Transverse colon (tissue), 4 donors: Measurements from ENCODE around the gene TADA2B. TPM values are rescaled to one million over a fixed set of nuclear protein-coding genes. Genes with fewer than 3 reads are reported as not detected.
A peak's percentile ranks its signal among the peaks of the same experiment; 100 is the strongest.

Source experiments
- DNase-seq: peaks from one replicate; pipeline ENCODE4 v3.0.0-alpha.2; 2019
- H3K27ac ChIP-seq, 4 donors: fragments of 200-600 bp; sonication (generic); 2 replicates each; pipeline ENCODE4 v1.5.1; 2016 to 2018; ENCODE audit warnings: inconsistent platforms in 4 of 4
- H3K27me3 ChIP-seq: fragments of 200-600 bp; sonication (generic); 2 replicates; pipeline ENCODE4 v1.5.1; 2017; ENCODE audit warnings: inconsistent platforms
- H3K36me3 ChIP-seq, 4 donors: fragments of 200-600 bp; sonication (generic); 2 replicates each; pipeline ENCODE4 v1.5.1; 2017 to 2019; ENCODE audit warnings: inconsistent platforms in 4 of 4
- H3K4me1 ChIP-seq, 4 donors: fragments of 200-600 bp; sonication (generic); 2 replicates each; pipeline ENCODE4 v1.5.1; 2017 to 2020; ENCODE audit warnings: inconsistent platforms in 4 of 4
- H3K4me3 ChIP-seq, 4 donors: fragments of 200-600 bp; sonication (generic); 1 replicate in 1 of 4; 2 replicates in 3 of 4; pipeline versions ENCODE4 v1.5.1 to v1.6.1; 2017 to 2019; ENCODE audit warnings: inconsistent platforms in 4 of 4
- H3K9me3 ChIP-seq, 2 donors: fragments of 200-600 bp; sonication (generic); 2 replicates each; pipeline ENCODE4 v1.5.1; 2017 to 2019; ENCODE audit warnings: inconsistent platforms in 2 of 2
- EP300 ChIP-seq: sonication (generic); formaldehyde crosslinking; IDR thresholded peaks from one replicate; pipeline ENCODE4 v1.6.1; 2017; ENCODE audit warnings: antibody characterized with exemption, low read depth
- POLR2A ChIP-seq: fragments of 450-650 bp; IDR thresholded peaks from one replicate; pipeline ENCODE4 v1.6.1; 2016; ENCODE audit warnings: antibody characterized with exemption, mild to moderate bottlenecking, moderate library complexity
- POLR2AphosphoS5 ChIP-seq, 3 donors: sonication (generic); formaldehyde crosslinking; IDR thresholded peaks; one replicate each; pipeline ENCODE4 v1.6.1; 2016; ENCODE audit warnings: antibody characterized with exemption in 3 of 3
- WGBS, 2 donors: methylation state at CpG; one replicate each; pipeline ENCODE4 v1.1.5; 2018; ENCODE audit warnings: low coverage in 1 of 2; 5-methylcytosine and 5-hydroxymethylcytosine counted together
- in situ Hi-C, 4 donors: fragments of 200-750 bp; cut with MboI; loops; one replicate each; pipeline versions ENCODE4 v1.15.0 to v1.15.1; 2017; ENCODE audit warnings: low sequenced_read_pairs in 3 of 4, low pct_ligation_motif_present in 1 of 4, low pct_unique_long_range_greater_than_20kb in 1 of 4
- intact Hi-C: fragments of 100-400 bp; cut with DNase I; formaldehyde crosslinking; loops from one replicate; pipeline ENCODE4 v1.15.1; 2023; ENCODE audit warnings: low total_unique reads
- total RNA-seq, 4 donors: library from RNA; depleted of rRNA; stranded (reverse); fragments of >200 nt; gene quantifications; one replicate each; pipeline ENCODE4 v1.1.0, GENCODE V29; 2016
- TF ChIP-seq, protein P1 (sequence below), 5 experiments: fragments of 200-600 bp in 3 of 5; fragments of 450-650 bp in 2 of 5; sonication (generic) in 3 of 5; IDR thresholded peaks; 1 replicate in 2 of 5; 2 replicates in 3 of 5; pipeline ENCODE4 v1.5.1; 2016 to 2017; ENCODE audit warnings: antibody characterized with exemption in 5 of 5, inconsistent platforms in 3 of 5, mild to moderate bottlenecking in 2 of 5, moderate library complexity in 1 of 5

TADA2B gene
- total RNA-seq, 4 donors from 2014 or later: 18.7 to 31.8 (median 27.4) TPM

DNA sequence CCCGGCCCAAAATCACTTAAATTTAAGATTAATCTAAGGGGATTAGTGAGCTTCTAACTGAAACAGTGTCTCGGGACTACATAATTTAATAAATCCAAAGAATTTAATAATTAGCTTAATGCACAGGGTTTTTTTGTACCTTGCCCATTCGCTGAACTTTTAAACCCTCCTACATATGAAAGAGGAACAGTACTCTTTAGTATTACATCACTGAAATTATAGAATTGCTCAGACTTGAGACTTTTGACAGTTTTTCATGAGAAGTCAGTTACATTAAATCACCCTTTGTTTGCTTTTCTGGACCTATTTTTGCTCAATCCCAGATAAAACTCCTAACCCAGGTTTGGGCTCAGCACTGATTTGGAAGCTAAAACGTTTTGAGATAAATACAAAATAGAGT, 2.4 kb upstream of the TADA2B start:
- no peak overlapping the region for H3K4me3 ChIP-seq
- H3K9me3 ChIP-seq: no peaks in the 10 kb centered on the region
- no peak for TF ChIP-seq EP300
- TF ChIP-seq, protein P1, sequence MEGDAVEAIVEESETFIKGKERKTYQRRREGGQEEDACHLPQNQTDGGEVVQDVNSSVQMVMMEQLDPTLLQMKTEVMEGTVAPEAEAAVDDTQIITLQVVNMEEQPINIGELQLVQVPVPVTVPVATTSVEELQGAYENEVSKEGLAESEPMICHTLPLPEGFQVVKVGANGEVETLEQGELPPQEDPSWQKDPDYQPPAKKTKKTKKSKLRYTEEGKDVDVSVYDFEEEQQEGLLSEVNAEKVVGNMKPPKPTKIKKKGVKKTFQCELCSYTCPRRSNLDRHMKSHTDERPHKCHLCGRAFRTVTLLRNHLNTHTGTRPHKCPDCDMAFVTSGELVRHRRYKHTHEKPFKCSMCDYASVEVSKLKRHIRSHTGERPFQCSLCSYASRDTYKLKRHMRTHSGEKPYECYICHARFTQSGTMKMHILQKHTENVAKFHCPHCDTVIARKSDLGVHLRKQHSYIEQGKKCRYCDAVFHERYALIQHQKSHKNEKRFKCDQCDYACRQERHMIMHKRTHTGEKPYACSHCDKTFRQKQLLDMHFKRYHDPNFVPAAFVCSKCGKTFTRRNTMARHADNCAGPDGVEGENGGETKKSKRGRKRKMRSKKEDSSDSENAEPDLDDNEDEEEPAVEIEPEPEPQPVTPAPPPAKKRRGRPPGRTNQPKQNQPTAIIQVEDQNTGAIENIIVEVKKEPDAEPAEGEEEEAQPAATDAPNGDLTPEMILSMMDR (IDR thresholded peaks at IDR 0.05): no peak
- no peak for TF ChIP-seq POLR2A
- no peak for TF ChIP-seq POLR2AphosphoS5 (IDR thresholded peaks at IDR 0.05)
- no peak overlapping the region for H3K27ac ChIP-seq
- DNase-seq: no peak
- WGBS, 2 donors: 85 to 91% methylated on average over 4 of the region's 4 CpGs
- in situ Hi-C loops (no loop called here), intact Hi-C loops (no loop called here)
- H3K36me3 ChIP-seq: no peaks in the 10 kb centered on the region
- peaks cover 17 to 33% (median 28%) of the 10 kb centered on the region in 4 donors for H3K4me1 ChIP-seq
- no peaks in the 10 kb centered on the region for H3K27me3 ChIP-seq

DNA sequence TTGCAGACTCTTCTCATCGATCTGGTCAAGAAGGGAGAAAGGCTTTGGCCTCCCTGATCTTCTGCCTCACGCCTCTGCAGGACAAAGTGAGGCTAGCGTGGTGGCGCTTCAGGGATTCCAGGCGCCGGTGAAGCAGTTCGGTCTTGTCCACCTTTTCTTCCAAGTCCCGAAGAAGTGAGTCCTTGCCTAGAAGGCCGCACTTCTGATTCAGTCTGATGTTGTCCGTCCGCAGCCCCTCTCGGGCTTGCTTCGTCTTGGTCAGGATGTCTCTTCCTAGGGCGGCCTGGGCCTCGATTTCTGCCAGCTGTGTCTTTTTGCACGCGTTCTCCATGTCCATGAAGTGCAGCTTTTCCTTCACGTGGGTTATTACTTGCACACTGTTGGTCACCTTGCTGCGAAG, 1.9 kb upstream of the TADA2B start:
- WGBS, 2 donors: 85 to 93% methylated on average over 7 to 19 of the region's 19 CpGs
- intact Hi-C loops: no loop called here
- TF ChIP-seq, protein P1 (IDR thresholded peaks at IDR 0.05): no peak
- TF ChIP-seq EP300 (no peak), POLR2A (no peak)

DNA sequence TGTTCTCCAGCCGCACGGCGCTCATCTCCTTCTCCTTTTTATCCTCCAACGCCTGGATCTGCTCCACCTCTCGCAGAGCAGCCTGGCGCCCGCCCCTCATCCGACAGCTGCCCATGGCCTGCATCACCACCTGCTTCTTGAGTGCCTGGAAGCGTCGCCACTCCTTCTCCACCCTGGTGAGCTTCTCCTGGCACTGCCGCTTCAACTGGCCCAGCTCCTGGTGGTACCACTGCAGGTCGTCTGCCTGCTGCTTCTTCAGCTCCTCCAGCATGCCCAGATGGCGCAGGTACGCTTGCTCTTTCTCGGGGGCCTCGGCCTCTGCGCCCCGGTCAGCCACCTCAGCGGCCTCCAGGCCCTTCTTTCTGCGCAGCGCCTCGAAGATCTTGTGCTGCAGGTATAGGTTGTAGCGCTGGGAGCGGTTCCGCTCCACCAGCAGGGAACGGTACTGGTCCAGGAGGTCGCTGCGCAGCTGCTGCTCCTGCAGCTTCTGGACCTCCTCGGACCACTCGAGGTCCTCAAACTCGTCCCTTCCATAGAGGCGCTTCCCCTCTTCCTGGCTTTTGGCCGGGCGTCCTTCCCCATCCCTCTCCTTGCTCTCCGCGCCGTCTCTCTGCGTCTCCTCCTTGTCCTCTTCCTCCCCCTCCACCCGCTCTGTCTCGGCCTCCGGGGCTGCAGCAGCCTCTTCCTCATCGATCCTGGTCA, 1.2 kb upstream of the TADA2B start:
- no peak for DNase-seq
- intact Hi-C loops: no loop called here
- TF ChIP-seq EP300 (no peak), POLR2AphosphoS5 (IDR thresholded peaks at IDR 0.05) (no peak), POLR2A (no peak)
- TF ChIP-seq, protein P1 (IDR thresholded peaks at IDR 0.05): no peak

More for the DNA sequence above, 1.9 kb upstream of the TADA2B start:
- no peaks in the 10 kb centered on the region for H3K36me3 ChIP-seq
- peaks cover 20 to 38% (median 33%) of the 10 kb centered on the region in 4 donors for H3K4me1 ChIP-seq
- no peak overlapping the region for H3K27ac ChIP-seq
- no peaks in the 10 kb centered on the region for H3K9me3 ChIP-seq
- peak overlapping the region in 1 of 4 donors; percentile 98 for H3K4me3 ChIP-seq
- no peaks in the 10 kb centered on the region for H3K27me3 ChIP-seq
- in situ Hi-C loops: no loop called here
- no peak for DNase-seq

DNA sequence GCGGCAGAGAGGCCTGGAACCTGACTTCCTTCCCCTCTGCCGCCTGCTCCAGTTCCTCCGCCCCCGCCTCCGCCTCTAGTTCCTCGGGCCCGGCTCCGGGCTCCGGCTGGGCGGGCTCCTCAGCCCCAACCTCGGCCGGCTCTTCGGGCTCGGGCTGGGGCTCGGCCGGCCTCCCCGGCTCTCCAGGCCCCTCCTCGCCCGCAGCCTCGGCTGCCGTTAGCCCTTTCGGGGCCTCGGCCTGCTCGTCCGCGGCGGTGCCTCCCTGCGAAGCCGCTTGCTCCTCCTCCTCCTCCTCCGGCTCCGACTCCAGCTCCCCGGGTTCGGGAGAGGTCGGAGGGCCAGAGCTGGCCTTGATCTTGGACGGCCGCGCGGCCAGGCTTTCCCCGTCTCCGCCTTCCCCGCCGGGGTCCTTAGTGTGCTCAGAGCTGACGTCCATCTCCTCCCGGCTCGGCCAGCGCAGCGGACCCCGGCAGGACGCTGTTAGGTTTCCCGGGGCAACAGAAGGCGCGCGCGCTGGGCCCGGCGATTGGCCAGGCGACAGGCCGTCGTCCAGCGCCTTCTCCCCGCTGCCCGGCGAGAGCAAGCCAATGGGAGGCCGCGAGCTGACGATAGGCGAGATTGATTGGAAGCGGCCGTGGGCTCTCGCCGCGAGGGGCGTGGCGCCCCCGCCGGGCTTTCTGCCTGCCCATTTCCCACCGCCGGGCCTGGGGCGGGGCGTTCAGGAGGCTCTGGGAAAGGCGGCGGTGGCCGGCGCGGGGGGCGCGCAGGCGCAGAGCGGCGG, 479 bp upstream of the TADA2B start:
- H3K9me3 ChIP-seq: no peaks in the 10 kb centered on the region
- 1% methylated on average over 75 of the region's 90 CpGs; no CpG with 5 or more reads in 1 of the 2 donors for WGBS, 2 donors
- in situ Hi-C loops: no loop called here
- H3K36me3 ChIP-seq: no peaks in the 10 kb centered on the region
- intact Hi-C loops: no loop called here
- peak; percentile 98 for DNase-seq
- TF ChIP-seq POLR2AphosphoS5 (IDR thresholded peaks at IDR 0.05) (peak in 2 of 3 donors; percentile 20 to 29), EP300 (no peak), POLR2A (peak; percentile 19)
- TF ChIP-seq, protein P1 (IDR thresholded peaks at IDR 0.05): peak in 3 of 5 experiments; percentile 20 to 33 (median 26)
- H3K27ac ChIP-seq: peak overlapping the region; percentile 86 to 89 (median 88)
- peaks cover 20 to 43% (median 36%) of the 10 kb centered on the region in 4 donors for H3K4me1 ChIP-seq
- no peaks in the 10 kb centered on the region for H3K27me3 ChIP-seq
- peak overlapping the region; percentile 55 to 98 (median 72) for H3K4me3 ChIP-seq

More for the DNA sequence above, 1.2 kb upstream of the TADA2B start:
- Histone ChIP-seq H3K4me3 (peak overlapping the region; percentile 55 to 98 (median 72)), H3K36me3 (no peaks in the 10 kb centered on the region), H3K9me3 (no peaks in the 10 kb centered on the region), H3K4me1 (peaks cover 20 to 43% (median 36%) of the 10 kb centered on the region in 4 donors), H3K27me3 (no peaks in the 10 kb centered on the region), H3K27ac (peak overlapping the region; percentile 86 to 89 (median 88))
- in situ Hi-C loops: no loop called here
- WGBS, 2 donors: 11 to 18% methylated on average over 5 to 42 of the region's 42 CpGs
